CD14-positive monocyte (primary cell): ENCODE measurements around the gene MYH9. TPM values are rescaled to one million over a fixed set of nuclear protein-coding genes. Genes with fewer than 3 reads are reported as not detected.
A peak's percentile ranks its signal among the peaks of the same experiment; 100 is the strongest.

Experiments used
- DNase-seq, 3 donors: peaks; one replicate each; pipeline ENCODE4 v3.0.0-alpha.2; 2011 to 2022
- H2AFZ ChIP-seq: 2 replicates; pipeline ENCODE4 v1.6.0; 2012; ENCODE audit warnings: mild to moderate bottlenecking, low read depth, low read length, inconsistent platforms; ENCODE audit not compliant: insufficient read depth, poor library complexity, severe bottlenecking
- H3K27ac ChIP-seq, 2 donors: 1 replicate in 1 of 2; 2 replicates in 1 of 2; pipeline ENCODE4 v1.5.1; 2012 to 2013; ENCODE audit warnings: low read length in 2 of 2, control low read depth in 1 of 2, inconsistent platforms in 1 of 2, low read depth in 1 of 2, mild to moderate bottlenecking in 1 of 2
- H3K27me3 ChIP-seq, 2 donors: one replicate each; pipeline versions ENCODE4 v1.6.0 to v1.6.1; 2011 to 2013; ENCODE audit warnings: low read length in 2 of 2; ENCODE audit not compliant: control insufficient read depth in 2 of 2, insufficient read depth in 2 of 2
- H3K36me3 ChIP-seq, 2 donors: replicated peaks in 1 of 2; 1 replicate in 1 of 2; 2 replicates in 1 of 2; pipeline versions ENCODE4 v1.5.1 to v1.6.1; 2012 to 2013; ENCODE audit warnings: low read length in 2 of 2, control low read depth in 1 of 2, inconsistent platforms in 1 of 2, mild to moderate bottlenecking in 1 of 2; ENCODE audit not compliant: insufficient read depth in 2 of 2, control insufficient read depth in 1 of 2
- H3K4me1 ChIP-seq, 2 donors: 1 replicate in 1 of 2; 2 replicates in 1 of 2; pipeline versions ENCODE4 v1.5.1 to v1.6.1; 2012 to 2013; ENCODE audit warnings: low read length in 2 of 2, control low read depth in 1 of 2, inconsistent platforms in 1 of 2, mild to moderate bottlenecking in 1 of 2, moderate library complexity in 1 of 2; ENCODE audit not compliant: insufficient read depth in 2 of 2, control insufficient read depth in 1 of 2
- H3K4me2 ChIP-seq: replicated peaks from 2 replicates; pipeline ENCODE3; 2012; ENCODE audit warnings: low read length, moderate library complexity, mild to moderate bottlenecking; ENCODE audit not compliant: poor library complexity, severe bottlenecking; ENCODE audit errors: extremely low read depth
- H3K4me3 ChIP-seq, 3 experiments: fragments of 200-600 bp in 1 of 3; sonication (generic) in 1 of 3; replicated peaks in 1 of 3; 1 replicate in 2 of 3; 2 replicates in 1 of 3; pipeline ENCODE4 v1.5.1; 2011 to 2013; ENCODE audit warnings: low read length in 3 of 3, mild to moderate bottlenecking in 3 of 3, control low read depth in 2 of 3, low read depth in 2 of 3, inconsistent platforms in 1 of 3, moderate library complexity in 1 of 3
- H3K79me2 ChIP-seq: 2 replicates; pipeline ENCODE4 v1.6.0; 2012; ENCODE audit warnings: mild to moderate bottlenecking, control low read depth, inconsistent platforms, low read length, moderate library complexity; ENCODE audit not compliant: insufficient read depth
- H3K9ac ChIP-seq: 2 replicates; pipeline ENCODE4 v1.6.0; 2017; ENCODE audit warnings: low read length, mild to moderate bottlenecking; ENCODE audit not compliant: insufficient read depth, poor library complexity, severe bottlenecking
- H3K9me3 ChIP-seq, 2 donors: replicated peaks in 1 of 2; 1 replicate in 1 of 2; 2 replicates in 1 of 2; pipeline versions ENCODE4 v1.5.1 to v1.6.1; 2012 to 2013; ENCODE audit warnings: low read length in 2 of 2, control low read depth in 1 of 2; ENCODE audit not compliant: control insufficient read depth in 1 of 2, insufficient read depth in 1 of 2
- H4K20me1 ChIP-seq: 2 replicates; pipeline ENCODE4 v1.6.0; 2012; ENCODE audit warnings: mild to moderate bottlenecking, low read length, control low read depth, moderate library complexity; ENCODE audit not compliant: insufficient read depth
- H3K27ac Mint-ChIP-seq, 7 donors: one replicate each; pipeline ENCODE4 v1.8.0; 2020; ENCODE audit warnings: mild to moderate bottlenecking in 7 of 7, mixed read lengths in 7 of 7, moderate library complexity in 6 of 7, inconsistent platforms in 2 of 7
- H3K27me3 Mint-ChIP-seq, 3 donors: one replicate each; pipeline ENCODE4 v1.8.0; 2021 to 2022; ENCODE audit warnings: low read depth in 3 of 3, mild to moderate bottlenecking in 3 of 3, mixed read lengths in 3 of 3, moderate library complexity in 3 of 3, inconsistent platforms in 1 of 3
- H3K36me3 Mint-ChIP-seq, 2 donors: one replicate each; pipeline ENCODE4 v1.8.0; 2020; ENCODE audit warnings: mixed read lengths in 2 of 2, inconsistent platforms in 1 of 2, mild to moderate bottlenecking in 1 of 2
- H3K4me1 Mint-ChIP-seq: one replicate; pipeline ENCODE4 v1.8.0; 2020; ENCODE audit warnings: mild to moderate bottlenecking, mixed read lengths
- H3K4me3 Mint-ChIP-seq, 2 donors: one replicate each; pipeline ENCODE4 v1.8.0; 2020; ENCODE audit warnings: mild to moderate bottlenecking in 2 of 2, mixed read lengths in 2 of 2, moderate library complexity in 1 of 2
- H3K9me3 Mint-ChIP-seq, 7 donors: one replicate each; pipeline ENCODE4 v1.8.0; 2020 to 2022; ENCODE audit warnings: mixed read lengths in 7 of 7, mild to moderate bottlenecking in 6 of 7, moderate library complexity in 6 of 7, inconsistent platforms in 2 of 7
- WGBS: methylation state at CpG from one replicate; pipeline ENCODE4 v1.1.5; 2013; ENCODE audit warnings: missing lambda C conversion rate; ENCODE audit not compliant: insufficient coverage; 5-methylcytosine and 5-hydroxymethylcytosine counted together
- intact Hi-C, 2 donors: fragments of 100-400 bp; cut with micrococcal nuclease; formaldehyde crosslinking; loops; one replicate each; pipeline versions ENCODE4 v1.15.0 to v1.15.1; 2023
- polyA plus RNA-seq, 3 donors: library from polyadenylated mRNA; depleted of rRNA in 1 of 3; unstranded in 2 of 3; stranded (reverse) in 1 of 3; fragments of 300-500 nt in 2 of 3; fragments of >200 nt in 1 of 3; fragmentation: Illumina TruSeq in 2 of 3; gene quantifications; 1 replicate in 2 of 3; 2 replicates in 1 of 3; pipeline ENCODE4 v1.2.3, GENCODE V29; 2012 to 2021
- TF ChIP-seq, protein P1 (sequence below): fragments of 200-600 bp; IDR thresholded peaks from one replicate; pipeline ENCODE4 v1.8.0; 2022; ENCODE audit warnings: antibody characterized with exemption, mild to moderate bottlenecking

Gene MYH9
- polyA plus RNA-seq, 3 donors = 35.6 to 163 (median 79.5) TPM

DNA sequence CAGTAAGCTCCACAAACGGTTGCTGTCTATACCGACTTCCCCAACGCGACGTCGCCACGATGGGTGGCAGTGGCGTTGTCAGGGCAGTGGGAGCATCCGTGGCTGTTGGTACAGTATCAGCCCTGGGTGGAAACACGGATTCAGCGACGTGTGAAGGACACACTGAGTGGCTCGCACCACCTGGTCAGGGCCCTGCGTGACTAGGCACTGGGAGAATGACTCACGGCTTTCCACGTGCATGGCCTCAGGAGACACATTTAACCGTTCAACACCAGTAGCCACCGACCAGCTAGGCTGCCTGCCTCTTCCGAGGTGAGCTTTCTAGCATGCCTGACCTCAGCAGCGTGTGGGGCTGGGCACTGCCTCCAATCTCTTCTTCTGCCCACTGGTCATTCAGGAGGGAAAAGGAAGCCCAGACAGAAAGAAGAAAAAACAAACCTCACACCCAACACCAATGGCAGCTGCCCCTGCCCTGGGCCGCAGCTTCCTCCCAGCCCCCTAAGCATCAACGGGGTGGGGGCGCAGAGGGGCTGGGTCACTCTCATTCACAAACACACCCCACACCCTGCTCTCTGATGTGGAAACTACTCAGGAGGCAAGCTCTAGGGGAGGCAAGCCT, 59.0 kb downstream of the MYH9 start:
- H4K20me1 ChIP-seq = peaks cover 100% of the 10 kb centered on the region
- H3K27me3 ChIP-seq = no peaks in the 10 kb centered on the region
- TF ChIP-seq, protein P1, sequence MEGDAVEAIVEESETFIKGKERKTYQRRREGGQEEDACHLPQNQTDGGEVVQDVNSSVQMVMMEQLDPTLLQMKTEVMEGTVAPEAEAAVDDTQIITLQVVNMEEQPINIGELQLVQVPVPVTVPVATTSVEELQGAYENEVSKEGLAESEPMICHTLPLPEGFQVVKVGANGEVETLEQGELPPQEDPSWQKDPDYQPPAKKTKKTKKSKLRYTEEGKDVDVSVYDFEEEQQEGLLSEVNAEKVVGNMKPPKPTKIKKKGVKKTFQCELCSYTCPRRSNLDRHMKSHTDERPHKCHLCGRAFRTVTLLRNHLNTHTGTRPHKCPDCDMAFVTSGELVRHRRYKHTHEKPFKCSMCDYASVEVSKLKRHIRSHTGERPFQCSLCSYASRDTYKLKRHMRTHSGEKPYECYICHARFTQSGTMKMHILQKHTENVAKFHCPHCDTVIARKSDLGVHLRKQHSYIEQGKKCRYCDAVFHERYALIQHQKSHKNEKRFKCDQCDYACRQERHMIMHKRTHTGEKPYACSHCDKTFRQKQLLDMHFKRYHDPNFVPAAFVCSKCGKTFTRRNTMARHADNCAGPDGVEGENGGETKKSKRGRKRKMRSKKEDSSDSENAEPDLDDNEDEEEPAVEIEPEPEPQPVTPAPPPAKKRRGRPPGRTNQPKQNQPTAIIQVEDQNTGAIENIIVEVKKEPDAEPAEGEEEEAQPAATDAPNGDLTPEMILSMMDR = no peak
- H3K27ac ChIP-seq = peak overlapping the region; percentile 2 to 92
- WGBS = 57% methylated on average over 21 of the region's 23 CpGs
- peaks cover 67 to 78% of the 10 kb centered on the region in 2 donors for H3K36me3 ChIP-seq
- Mint-ChIP-seq H3K4me1 (peaks cover 58% of the 10 kb centered on the region), H3K9me3 (peaks cover 0 to 2% (median 0%) of the 10 kb centered on the region in 7 donors), H3K4me3 (no peak overlapping the region), H3K27me3 (no peaks in the 10 kb centered on the region), H3K36me3 (peaks cover 81 to 98% of the 10 kb centered on the region in 2 donors), H3K27ac (peak overlapping the region; percentile 33 to 96 (median 79))
- intact Hi-C loops = no loop called here
- peaks cover 47 to 53% of the 10 kb centered on the region in 2 donors for H3K4me1 ChIP-seq
- no peak overlapping the region for H3K9ac ChIP-seq
- no peak overlapping the region for H3K4me3 ChIP-seq
- H3K4me2 ChIP-seq = no peak overlapping the region
- DNase-seq = peak; percentile 27 to 67 (median 43)
- H3K79me2 ChIP-seq = peaks cover 99% of the 10 kb centered on the region
- no peak overlapping the region for H2AFZ ChIP-seq
- H3K9me3 ChIP-seq = no peaks in the 10 kb centered on the region

DNA sequence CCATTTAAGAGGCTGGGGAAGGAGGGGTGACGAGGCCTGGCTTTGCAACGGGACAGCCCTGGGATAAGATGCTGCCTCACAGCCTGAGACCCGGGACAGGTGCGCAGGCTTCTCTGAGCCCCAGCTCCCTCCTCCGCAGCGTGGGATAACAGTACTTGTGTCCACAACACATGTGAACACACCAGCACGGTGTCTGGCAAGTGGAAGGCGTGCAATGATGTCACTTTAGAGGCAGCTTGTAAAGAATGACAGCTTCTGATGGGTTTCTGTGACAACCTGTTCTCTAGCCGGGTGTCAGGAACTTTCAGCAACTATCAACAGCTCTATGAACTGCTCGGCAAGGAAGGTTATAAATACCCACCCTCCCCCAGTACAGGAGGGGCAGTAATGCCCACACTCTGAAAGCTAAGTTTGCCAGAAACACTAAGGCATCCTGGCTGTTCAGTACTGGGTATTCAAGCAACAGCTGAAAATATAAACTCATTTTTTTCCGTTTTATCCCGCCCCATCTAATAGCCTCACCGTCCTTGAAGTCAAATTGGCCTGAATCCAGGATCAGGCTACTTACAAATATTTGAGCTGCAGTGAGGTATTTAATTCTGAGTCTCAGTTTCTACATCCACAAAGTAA, 59.7 kb downstream of the MYH9 start:
- H3K4me1 Mint-ChIP-seq = peaks cover 51% of the 10 kb centered on the region
- 92% methylated on average over 11 of the region's 13 CpGs for WGBS
- Histone ChIP-seq H3K9me3 (no peaks in the 10 kb centered on the region), H3K4me2 (no peak overlapping the region), H3K4me3 (no peak overlapping the region), H3K4me1 (peaks cover 40 to 45% of the 10 kb centered on the region in 2 donors), H3K27me3 (no peaks in the 10 kb centered on the region), H3K9ac (no peak overlapping the region), H2AFZ (no peak overlapping the region), H3K27ac (peak overlapping the region in 1 of 2 donors; percentile 92), H3K36me3 (peaks cover 69 to 78% of the 10 kb centered on the region in 2 donors), H3K79me2 (peaks cover 99% of the 10 kb centered on the region), H4K20me1 (peaks cover 100% of the 10 kb centered on the region)
- peaks cover 80 to 98% of the 10 kb centered on the region in 2 donors for H3K36me3 Mint-ChIP-seq
- peak overlapping the region in 5 of 7 donors; percentile 25 to 72 (median 38) for H3K27ac Mint-ChIP-seq
- intact Hi-C loops = no loop called here
- H3K9me3 Mint-ChIP-seq = peaks cover 0 to 2% (median 0%) of the 10 kb centered on the region in 7 donors
- no peak for DNase-seq
- TF ChIP-seq, protein P1 = no peak
- H3K4me3 Mint-ChIP-seq = no peak overlapping the region
- no peaks in the 10 kb centered on the region for H3K27me3 Mint-ChIP-seq
